ENCODE results near the gene KRCC1.
A peak's percentile ranks its signal among the peaks of the same experiment; 100 is the strongest.

KRCC1 gene

DNA sequence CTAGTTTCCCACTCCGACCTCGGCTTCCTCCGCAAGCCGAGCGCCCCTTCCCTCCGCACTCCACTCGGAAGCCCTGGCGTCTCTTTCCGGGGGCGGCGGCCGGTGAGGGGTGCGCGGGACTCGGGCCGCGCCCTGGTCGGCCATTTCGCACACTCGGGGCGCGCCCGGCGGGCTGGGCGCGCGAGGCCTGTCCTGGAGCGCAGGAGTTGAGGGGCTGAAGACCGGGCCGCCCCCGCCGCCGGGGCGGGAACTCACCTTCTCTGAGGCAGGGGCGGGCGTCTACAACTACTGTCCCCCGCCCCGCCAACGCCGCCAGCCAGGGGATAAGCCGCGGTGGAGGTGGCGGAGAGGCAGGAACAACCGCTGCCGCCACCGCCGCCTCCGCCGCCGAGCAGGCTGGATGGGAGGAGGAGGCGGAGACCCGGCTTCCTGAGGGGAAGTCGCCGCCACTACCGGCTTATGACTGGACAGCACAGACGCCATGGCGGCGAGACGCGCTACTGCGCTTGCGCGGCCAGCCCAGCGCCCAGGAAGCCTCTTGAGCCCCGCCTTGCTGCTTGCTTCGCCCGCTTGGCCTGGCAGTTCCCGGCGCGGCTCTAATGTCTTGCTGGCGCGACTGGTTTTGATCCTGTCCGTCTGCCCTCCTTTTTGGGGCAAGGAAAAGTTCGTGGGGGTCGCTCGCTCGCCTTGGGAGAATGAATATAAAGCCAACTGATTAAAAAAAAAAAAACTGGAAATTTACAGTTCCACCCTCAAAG is at the start of gene KRCC1:
Gene KRCC1, minus strand, starts transcription at position 413 of the 758 bp plus-strand sequence. CDS start 27,220 bp downstream, outside the sequence.
- DNase-seq: peak; percentile 94

DNA sequence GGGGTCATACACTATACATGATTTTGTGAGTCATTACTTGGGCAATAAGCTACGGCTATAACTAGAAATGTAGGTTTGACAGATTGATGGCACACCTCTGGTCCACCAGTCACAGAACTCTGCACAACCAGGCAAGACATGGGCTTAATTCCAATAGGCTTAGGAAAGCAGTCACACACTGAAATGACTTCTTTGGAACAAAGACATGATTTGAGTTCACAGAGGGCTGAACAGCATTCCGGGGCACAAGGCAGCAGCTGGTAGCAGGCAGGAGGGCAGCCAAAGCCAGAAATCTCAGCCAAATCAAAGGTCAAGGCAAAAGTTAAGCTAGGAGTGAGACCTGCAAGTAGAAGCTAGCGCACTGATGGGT is 44.9 kb upstream of the KRCC1 start:
- DNase-seq: no peak

DNA sequence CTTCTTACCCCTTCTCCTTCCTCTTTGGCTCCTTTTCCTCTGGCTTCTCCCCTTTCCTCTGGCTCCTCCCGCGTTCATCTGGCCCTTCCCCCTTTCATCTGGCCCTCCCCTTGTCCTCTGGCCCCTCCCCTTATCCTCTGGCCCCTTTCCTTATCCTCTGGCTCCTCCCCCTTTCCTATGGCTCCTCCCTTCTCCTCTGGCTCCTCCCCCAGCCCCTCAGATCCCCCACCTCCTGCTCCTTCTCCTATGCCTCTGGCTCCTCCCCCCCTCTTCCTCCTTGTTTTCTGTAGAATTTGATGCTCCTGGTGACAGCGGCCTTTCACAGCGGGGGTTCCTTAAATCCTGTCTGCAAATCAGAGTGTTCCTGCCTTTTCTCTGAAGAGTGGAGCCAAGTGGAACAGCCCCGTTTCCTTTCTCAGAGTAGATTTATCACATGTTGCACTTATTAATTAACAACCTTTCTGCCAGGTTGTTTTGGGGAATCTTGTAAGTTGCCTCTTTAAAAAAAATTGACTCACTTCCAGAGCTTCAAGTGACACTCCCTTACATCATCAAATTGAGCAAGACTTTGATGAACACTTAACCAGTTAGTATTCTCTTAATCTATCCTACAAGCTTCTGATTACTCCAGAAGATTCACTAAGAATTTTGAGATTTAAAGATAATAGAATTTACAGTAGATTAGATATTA is 44.4 kb upstream of the KRCC1 start:
- no peak for DNase-seq

DNA sequence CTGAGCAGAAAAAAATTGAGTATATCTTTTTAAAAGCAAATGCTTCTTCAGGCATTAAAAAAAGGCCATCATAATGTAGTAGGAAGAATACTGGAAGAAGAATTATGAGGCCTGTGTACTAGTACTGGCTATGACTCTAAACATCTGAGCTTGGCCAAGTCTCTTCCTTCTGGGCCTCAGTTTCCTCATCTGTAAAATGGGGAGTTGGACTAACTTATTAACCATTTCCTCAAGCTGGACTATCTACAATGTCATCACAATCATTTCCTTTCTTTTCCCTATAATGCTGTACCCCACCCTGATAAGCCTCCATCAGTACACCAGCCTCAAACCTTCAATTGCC is 42.9 kb upstream of the KRCC1 start:
- no peak for DNase-seq

DNA sequence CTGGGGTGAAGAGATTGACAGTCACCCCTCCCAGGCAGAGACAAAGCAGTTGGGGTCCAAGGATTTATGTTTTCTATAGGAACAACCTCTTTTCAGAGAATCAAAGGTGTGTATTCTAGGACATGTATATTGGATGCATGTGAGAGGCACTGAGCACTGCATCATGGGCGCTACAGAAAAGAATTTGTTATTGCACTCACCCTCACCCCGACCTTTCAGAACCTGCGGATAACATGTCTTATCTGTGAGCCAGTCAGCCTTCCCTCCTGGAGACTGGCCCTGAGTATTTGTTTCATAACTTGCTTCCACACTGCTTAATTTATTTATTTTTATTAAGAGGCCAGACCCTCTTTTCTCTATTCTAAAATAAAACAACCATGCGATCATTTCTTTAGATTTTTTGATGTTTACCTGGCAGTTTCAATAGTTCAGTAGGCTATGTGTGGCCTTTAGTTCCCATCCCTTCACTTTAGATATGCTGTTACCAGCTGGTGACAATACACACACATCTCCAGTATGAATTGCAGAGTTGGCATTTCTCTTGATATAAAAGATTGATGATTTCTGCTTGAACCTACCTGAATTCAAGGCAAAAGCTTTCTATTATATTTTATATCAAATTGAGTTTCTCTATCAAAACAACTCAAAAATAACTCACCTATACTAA is 42.4 kb upstream of the KRCC1 start:
- no peak for DNase-seq

DNA sequence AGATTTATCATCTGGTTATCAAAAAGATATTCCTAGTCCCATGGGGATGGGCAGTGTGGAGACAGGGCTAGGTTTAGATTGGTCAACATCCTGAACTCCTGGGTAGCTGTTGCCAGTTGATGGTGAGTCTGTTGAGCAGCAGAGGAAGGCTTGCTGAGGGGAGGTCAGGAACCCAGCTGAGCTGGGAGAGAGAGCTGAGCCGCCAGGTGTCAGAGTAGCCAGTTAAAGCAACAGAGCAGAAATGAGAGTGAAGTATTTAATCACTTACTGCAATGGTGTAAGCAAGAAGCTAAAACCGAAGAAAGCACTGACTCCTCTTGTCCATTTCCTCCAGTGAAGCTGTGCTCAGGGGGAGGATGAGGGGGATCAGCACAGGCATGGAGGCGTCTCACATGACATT is 41.6 kb upstream of the KRCC1 start:
- DNase-seq: no peak

DNA sequence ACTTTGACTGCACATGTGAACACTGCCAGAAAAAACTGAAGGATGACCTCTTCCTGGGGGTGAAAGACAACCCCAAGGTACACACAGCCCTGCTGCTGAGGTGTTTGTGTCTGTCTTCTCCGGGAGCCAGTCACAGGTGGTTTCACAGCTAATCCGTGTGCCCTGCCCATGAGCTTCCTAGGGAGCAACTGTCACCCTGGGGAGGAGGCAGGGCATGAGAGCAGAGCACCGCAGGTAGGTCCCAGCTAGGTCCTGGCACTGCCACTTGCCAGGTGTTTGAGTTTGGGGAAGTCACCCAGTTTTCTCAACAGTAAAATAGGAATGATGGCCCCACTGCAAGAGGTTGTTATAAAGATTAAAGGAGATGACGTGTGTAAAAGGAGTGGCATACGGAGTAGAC is 41.1 kb upstream of the KRCC1 start:
- no peak for DNase-seq

DNA sequence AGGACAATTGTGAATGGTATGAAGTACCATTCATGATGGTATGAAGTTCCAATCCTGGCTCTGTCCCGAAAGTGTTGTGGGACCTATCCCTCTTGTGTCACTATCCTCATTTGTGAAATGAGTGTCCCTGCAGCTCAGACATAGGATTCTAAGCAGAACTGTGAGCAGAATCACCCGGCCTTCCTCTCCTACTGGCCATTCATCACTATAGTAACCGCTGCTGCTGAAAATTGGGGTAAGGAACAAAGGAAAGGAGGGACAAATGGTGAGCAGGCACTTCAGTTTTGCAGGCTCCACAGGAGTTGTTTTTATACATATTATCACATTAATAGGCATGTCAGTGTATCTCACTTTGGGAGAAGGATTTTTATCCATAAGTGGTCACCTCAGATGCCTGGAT is 39.4 kb upstream of the KRCC1 start:
- no peak for DNase-seq

DNA sequence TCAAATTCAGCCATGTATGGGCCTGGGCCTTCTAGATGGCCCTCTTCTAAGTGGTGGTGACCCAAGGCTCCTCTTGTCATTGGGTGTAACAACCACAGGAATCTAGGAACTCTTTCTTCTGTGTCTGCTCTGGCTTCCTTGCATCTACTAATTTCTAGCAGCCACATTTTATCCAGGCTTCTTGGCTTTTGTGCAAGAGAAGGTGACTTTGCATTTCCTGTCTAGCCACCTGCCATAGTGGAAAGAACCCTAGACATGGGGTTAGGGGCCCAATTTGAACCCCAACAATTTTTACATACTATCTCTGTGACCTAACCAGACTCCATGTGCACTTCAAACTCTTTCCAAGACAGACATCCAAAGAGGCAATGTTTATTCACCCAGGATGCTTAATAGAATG is 37.2 kb upstream of the KRCC1 start:
- DNase-seq: no peak

DNA sequence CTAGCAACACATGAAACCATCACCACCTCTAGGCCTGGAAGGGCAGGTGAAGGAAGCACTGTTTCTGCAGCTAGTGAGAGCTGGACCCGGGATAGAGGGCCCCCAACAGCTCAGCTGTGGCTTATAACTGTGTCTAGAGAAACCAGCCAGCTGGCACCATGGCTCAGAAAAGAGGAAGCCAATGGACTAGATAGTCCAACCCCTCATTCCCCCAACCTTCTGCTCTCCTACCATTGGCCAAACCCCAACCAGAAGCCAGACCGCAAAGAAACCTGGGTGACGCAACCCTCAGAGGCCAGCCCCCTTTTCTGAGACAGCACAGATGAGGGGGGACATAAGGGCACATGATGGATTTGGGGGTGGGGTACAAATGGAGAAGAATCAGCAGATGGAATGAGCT is 36.4 kb upstream of the KRCC1 start:
- no peak for DNase-seq

DNA sequence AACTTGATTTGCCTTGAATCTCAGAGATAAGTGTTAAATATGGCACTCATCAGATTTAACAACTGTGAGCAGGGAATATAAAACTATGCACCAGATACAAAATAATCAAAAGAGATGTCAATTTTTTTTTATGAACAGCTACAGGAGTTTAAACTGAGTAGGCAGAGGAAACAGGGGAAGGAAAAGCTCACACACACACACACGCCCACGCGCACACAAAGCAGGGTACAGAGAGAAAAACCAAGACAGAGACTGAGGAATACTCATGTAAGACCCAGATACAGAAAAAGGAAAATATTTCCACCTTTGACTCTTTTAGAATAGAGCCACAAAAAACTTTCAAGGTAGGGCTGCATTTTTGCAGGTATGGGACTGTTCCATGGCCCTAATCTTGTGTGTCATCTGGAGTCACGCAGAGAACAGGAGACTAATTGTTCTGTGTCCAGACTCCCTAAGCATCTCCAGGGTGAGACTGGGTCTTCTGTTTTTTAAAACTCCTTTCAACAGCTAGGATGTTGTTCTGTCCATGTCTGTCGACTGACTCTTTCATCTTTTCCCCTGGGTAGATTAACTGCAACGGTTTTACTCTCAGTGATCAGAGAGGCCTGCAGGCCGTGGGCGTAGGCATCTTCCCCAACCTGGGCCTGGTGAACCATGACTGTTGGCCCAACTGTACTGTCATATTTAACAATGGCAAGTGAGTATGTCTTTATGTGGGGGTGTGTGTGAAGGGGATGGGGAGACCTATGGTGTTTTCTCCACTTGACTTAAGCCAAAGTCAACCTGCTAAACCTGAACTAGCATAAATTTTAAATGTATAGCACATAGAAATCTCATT is 35.1 kb upstream of the KRCC1 start:
- peak; percentile 61 for DNase-seq

DNA sequence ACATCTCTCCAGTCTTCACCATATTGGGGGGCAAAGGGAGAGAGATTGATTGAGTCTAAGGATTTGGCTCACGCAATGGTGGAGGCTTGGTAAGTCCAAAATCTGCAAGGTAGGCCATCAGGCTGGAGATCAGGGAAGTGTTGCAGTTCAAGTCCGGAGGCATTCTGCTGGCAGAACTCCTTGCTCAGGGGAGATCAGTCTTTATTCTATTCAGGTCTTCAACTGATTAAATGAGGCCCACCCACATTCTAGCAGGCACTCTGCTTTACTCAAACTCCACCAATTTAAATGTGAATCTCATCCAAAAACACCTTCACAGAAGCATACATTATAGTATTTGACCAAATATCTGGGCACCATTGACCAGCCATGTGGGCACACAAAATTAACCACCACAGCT is 33.4 kb upstream of the KRCC1 start:
- no peak for DNase-seq

DNA sequence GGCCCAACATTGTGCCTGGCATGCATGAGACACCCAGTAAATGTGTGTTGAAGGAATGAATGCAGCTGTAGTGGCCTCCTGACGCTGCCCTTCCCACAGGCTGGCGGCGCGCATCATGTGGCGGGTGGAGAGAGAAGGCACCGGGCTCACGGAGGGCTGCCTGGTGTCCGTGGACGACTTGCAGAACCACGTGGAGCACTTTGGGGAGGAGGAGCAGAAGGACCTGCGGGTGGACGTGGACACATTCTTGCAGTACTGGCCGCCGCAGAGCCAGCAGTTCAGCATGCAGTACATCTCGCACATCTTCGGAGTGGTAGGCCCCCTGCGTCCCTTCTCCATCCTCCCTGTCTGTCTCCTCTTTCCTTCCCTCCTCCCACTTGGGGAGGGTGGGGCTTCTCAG is 32.2 kb upstream of the KRCC1 start:
- DNase-seq: no peak

DNA sequence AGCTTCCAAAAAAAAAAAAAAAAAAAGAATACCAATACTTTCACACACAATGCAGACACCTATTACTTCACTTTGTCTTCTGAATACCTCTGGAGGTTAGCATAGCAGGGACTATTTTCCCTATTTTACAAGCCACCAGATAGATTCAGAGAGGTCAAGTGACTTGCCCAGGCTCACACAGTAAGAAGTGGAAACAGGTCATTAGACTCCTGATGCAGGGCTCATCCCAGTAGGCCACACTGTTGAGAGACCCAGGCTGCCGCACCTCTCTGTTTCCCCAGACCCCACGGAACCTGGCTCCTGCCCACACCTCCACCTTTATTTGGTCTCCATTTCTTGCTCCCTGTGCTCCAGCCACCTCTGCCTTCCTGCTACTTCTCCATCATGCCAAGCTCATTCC is 31.5 kb upstream of the KRCC1 start:
- DNase-seq: no peak

DNA sequence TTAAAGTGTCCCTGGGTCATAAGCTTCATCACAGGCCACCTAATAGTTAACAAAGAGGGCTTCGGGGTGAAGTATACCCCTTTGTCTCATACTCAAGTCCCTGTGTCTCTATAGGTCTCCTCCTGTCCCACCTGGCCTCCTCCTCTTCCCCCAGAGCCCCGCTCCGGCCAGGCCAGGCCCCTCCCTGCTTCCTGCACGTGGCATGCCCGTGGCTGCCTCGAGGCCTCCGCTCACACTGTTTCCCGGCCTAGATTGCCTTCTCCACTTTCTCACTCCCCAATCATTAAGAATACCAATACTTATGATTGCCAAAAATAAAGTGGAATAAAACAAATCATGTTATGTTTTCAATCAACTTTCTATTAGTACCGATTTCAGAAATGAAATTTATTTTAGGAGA is 30.8 kb upstream of the KRCC1 start:
- DNase-seq: no peak

DNA sequence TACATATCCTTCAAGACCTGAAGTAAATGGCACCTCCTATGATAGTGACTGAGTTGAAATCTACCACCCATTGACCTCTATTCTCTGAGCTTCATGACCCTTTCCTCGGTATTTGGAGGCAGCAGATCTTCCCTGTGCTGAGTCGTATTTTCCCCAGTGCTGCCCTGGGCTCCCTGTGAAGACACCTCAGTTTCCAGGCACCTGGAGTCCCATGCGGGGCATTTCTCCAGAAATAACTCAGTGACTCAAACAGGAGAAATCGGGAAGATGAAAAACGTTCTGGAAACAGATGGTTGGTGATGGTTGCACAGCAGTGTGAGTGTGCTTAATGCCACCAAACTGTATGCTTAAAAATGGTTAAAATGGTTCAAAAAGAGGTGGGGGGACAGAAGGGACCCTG is 30.0 kb upstream of the KRCC1 start:
- DNase-seq: no peak

DNA sequence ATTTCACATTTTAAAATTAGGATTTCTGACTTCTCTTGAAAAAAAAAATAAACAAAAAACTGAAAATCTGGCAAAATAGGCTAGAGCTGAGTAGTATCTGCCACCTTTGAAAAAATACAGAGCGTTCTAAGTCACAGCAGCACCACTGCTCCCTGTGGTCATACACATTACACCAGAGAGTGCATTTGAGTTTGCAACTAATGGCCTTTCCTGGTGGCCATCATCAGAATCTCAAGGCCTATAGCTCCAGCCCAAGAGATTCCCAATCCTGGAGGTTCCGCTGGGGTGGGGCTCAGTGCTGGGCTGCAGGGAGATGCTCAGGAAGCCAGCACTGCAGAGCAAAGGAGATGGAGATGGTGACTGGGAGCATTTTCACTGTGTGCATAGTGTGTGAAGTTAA is 29.5 kb upstream of the KRCC1 start:
- DNase-seq: no peak

DNA sequence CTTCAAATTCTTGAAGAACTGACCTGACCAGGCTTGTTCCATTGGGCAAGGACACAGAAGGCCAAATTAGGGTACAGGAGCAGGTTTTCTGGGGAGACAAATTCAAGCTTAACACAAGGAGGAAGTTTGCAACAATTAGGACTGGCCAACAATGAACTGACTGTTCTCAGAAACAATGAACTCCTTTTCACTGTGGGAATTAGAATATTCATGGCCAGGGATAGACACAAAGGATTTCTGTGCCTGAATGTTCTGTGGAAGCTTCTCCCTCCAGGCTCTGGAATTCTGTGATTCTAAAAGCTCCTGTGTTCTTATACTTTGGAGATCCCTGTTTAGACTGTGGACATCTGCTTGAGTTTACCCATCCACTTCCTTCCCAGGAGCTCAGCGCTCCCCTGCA is 27.2 kb upstream of the KRCC1 start:
- DNase-seq: no peak

DNA sequence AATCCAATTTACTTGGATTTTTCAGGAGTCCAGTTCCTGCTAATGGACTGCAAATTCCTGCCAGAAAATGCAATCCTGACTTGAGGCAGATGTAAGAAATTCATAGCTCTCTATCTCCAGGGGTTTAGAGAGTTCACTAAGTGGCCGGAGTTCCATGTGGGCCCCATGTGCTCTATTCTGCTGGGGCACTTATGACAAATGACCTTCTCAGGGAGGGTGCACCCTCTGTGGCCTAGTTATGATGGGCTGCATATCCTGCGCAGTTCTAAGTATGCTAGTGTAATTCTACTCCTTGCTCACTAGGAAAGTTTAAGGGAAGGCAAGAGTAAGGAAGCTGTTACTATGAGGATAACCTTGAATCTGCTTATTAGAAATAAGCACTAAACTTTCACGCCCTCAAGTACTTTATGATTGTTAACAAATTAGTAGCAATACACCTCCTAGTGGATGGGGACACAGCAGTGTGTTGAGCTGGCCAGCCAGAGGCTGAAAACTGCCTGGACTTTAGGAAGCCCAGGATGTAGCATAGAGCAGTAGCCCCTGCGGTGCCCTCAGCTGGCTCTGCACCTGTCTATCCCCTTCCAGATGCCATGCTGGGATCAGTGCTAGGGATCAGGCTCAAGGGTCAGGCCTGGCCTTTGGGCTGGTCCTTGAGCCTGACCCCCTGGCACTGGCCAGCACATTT is 26.5 kb upstream of the KRCC1 start:
- DNase-seq: no peak

DNA sequence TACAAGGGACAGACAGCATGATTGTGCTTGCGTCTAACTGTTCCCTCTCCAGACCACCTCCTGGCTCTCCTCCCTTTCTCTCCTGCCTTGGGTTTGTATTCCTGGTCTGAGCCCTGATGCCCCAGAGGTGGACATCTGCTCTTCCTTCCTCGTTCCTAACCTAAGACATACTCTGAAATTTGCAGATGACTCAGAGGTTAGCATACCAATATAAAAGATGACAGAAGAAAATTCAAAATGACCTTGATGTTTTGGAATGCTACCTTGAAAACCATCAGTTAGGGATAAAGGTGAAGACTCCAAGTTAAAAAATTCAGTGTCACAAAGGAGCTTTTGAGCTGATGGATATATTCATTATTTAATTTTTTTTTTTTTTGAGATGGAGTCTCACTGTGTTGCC is 25.0 kb upstream of the KRCC1 start:
- no peak for DNase-seq

DNA sequence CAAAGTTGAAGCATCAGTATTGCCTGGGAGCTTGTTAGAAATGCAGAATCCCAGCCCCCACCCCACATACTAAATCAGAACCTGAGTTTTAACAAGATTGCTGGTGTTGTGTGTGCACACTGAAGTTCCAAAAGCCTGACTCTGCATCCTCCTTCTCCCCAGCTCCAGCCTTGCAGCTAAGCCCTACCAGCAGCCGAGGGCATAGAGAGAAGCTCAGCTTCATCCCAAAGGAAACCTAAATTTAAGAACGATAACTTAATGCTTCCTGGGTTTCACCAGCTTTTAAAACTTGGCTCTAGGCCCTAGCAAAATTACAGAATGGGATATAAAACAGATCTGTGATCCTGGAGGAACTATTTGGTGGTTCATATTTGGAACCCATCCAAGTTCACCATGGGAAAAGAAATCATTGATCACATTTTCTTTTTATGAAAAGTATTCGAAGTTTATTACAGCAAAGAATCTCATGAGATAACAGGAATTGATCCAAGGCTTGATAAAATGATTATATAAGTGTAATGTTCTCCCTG is 23.1 kb upstream of the KRCC1 start:
- no peak for DNase-seq

DNA sequence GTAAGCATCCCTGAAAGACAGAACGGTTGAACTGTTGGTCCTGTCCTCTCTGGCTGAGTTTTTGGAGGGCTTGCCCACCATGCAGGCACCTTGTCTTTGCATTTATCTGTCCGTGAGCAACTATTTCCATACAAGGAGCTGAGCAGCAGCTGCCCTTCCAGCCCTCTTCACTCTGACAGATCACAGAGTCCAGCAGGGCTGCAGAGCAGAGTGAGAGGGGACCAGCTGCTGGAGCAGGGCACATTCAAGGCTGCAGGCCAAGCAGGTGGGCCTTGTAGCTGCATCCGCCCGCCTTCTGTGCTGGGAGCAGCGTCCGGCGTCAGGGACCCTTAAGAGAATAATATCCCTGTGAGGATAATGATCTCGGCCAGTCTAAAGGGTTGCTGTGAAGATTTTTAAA is 21.5 kb upstream of the KRCC1 start:
- DNase-seq: no peak

DNA sequence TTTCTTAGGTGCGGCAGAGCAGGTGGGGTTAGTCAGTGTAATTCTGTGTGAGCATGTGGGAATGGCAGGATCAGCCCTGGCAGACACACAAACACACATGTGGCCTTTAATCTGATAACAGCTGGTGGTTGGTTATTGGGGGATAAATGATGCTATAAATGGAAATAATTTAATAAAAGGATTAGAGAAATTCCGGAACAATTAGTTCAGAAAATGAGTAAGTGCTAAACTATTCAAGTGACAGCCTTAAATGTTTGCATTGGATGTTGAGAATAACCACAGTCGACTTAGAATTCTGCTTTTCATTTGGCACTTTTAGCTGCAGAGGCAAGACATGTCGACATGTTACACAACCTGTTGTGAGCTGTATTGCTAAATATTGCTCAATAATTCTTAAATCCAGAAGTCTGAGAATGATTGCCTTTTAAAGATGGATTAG is 19.3 kb upstream of the KRCC1 start:
- DNase-seq: no peak
